ENCODE measurements around the gene ZSWIM1. TPM values are rescaled to one million over a fixed set of nuclear protein-coding genes. Genes with fewer than 3 reads are reported as not detected.

Gene ZSWIM1
- total RNA-seq, 1 donor from 2014 or later = 17.3 TPM

- Mint-ChIP-seq H3K27ac (no peak overlapping the region), H3K9me3 (no peaks in the 10 kb centered on the region), H3K4me1 (ENCODE audit: unreplicated experiment) (peaks cover 20% of the 10 kb centered on the region), H3K36me3 (no peaks in the 10 kb centered on the region), H3K27me3 (no peaks in the 10 kb centered on the region), H3K4me3 (no peak overlapping the region)
- DNase-seq (ENCODE audit: extremely low spot score, unreplicated experiment) = no peak
- TF ChIP-seq CTCF (conservative IDR thresholded peaks at IDR 0.05) = no peak
These were observed 5.7 kb downstream of the ZSWIM1 start for GRCh38 chr20:45886590-45887345.

- no peak within 1 kb of the TSS for H3K27ac Mint-ChIP-seq
- peaks cover 16% of the 10 kb centered on the region for H3K4me1 Mint-ChIP-seq (ENCODE audit: unreplicated experiment)
- no peaks in the 10 kb centered on the region for H3K36me3 Mint-ChIP-seq
- no peak for DNase-seq (ENCODE audit: extremely low spot score, unreplicated experiment)
- no peak for TF ChIP-seq CTCF (conservative IDR thresholded peaks at IDR 0.05)
- H3K27me3 Mint-ChIP-seq = no peaks in the 10 kb centered on the region
- peak within 1 kb of the TSS; percentile 22 for H3K4me3 Mint-ChIP-seq
- no peaks in the 10 kb centered on the region for H3K9me3 Mint-ChIP-seq
These were observed 6.3 kb downstream of the ZSWIM1 start, which contains the start of gene SPATA25 for GRCh38 chr20:45887346-45887715. TSS of gene SPATA25 (minus strand) at chr20:45887622. CDS start at chr20:45887590, 32 bp downstream.

GRCh38 chr20:45888681-45889080 lies 7.7 kb downstream of the ZSWIM1 start:
- H3K9me3 Mint-ChIP-seq = no peaks in the 10 kb centered on the region
- no peak overlapping the region for H3K27ac Mint-ChIP-seq
- no peaks in the 10 kb centered on the region for H3K36me3 Mint-ChIP-seq
- H3K4me1 Mint-ChIP-seq (ENCODE audit: unreplicated experiment) = peaks cover 8% of the 10 kb centered on the region
- no peak for DNase-seq (ENCODE audit: extremely low spot score, unreplicated experiment)
- TF ChIP-seq CTCF (conservative IDR thresholded peaks at IDR 0.05) = no peak
- H3K4me3 Mint-ChIP-seq = peak overlapping the region; percentile 22
- H3K27me3 Mint-ChIP-seq = no peaks in the 10 kb centered on the region

GRCh38 chr20:45890077-45890984 lies 9.3 kb downstream of the ZSWIM1 start:
- DNase-seq (ENCODE audit: extremely low spot score, unreplicated experiment) = peak; percentile 88
- Mint-ChIP-seq H3K9me3 (no peaks in the 10 kb centered on the region), H3K36me3 (peaks cover 4% of the 10 kb centered on the region), H3K4me1 (ENCODE audit: unreplicated experiment) (peaks cover 8% of the 10 kb centered on the region), H3K27me3 (no peaks in the 10 kb centered on the region), H3K4me3 (peak overlapping the region; percentile 93), H3K27ac (peak overlapping the region; percentile 92)
- TF ChIP-seq CTCF (conservative IDR thresholded peaks at IDR 0.05) = peak; percentile 82

- peak within 1 kb of the TSS; percentile 92 for H3K27ac Mint-ChIP-seq
- no peak for TF ChIP-seq CTCF (conservative IDR thresholded peaks at IDR 0.05)
These were observed 10.3 kb downstream of the ZSWIM1 start, which contains the start of the genes CTSA and NEURL2 for GRCh38 chr20:45890985-45891983. TSS of gene CTSA (plus strand) at chr20:45891335. CDS start at chr20:45891569, 234 bp downstream. TSS of gene NEURL2 (minus strand) at chr20:45891208. CDS start at chr20:45890991, 217 bp downstream.

More at GRCh38 chr20:45890985-45891983, 10.3 kb downstream of the ZSWIM1 start, which contains the start of the genes CTSA and NEURL2:
- peaks cover 4% of the 10 kb centered on the region for H3K36me3 Mint-ChIP-seq
- H3K9me3 Mint-ChIP-seq = no peaks in the 10 kb centered on the region
- H3K4me1 Mint-ChIP-seq (ENCODE audit: unreplicated experiment) = peaks cover 8% of the 10 kb centered on the region
- peak within 1 kb of the TSS; percentile 93 for H3K4me3 Mint-ChIP-seq
- peak; percentile 91 for DNase-seq (ENCODE audit: extremely low spot score, unreplicated experiment)
- no peaks in the 10 kb centered on the region for H3K27me3 Mint-ChIP-seq
